MV-4-11 (cell line): ENCODE data around the gene ZNF787.
"Not testable (repeated sequence)": the region's sequence is repeated elsewhere in the genome, so short reads cannot be mapped to it uniquely, and the experiment has no call there.

Experiments
- DNase-seq: peaks from one replicate; lab custom pipeline; 2025; lab: John Stamatoyannopoulos, UW

Gene ZNF787

GRCh38 chr19:56105831-56106396, 15.2 kb downstream of the ZNF787 start:
- DNase-seq: not testable (repeated sequence)

GRCh38 chr19:56105090-56105701, 15.9 kb downstream of the ZNF787 start:
- DNase-seq: no peak

GRCh38 chr19:56104423-56104822, 16.7 kb downstream of the ZNF787 start:
- DNase-seq: no peak

DNA sequence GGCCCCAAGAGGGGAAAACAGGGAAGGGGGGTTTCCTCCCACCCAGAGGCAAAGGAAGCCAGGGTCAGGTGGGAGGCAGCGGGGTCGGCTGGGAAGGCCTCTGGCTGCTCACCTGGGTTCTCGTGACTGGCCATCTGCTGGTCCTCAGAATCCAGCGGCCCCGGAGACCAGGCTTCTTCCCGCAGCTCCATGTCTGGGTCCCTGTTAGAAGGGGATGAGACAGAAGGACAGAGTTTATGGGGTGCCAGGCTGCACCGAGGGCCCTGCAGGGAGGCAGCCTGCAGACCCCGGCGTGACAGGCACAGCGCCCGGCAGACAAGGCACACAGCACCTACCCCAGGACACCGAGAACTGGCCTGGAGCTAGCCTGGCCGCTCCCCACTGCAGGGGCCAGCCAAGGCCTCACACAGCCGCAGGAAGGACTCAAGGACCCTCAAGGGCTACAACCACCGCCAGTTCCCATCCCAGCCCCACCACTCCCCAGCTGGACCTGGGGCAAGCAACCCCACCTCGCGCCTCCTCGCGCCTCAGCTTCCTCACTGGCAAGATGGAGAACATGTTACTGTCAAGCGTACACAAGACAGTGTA, 18.0 kb downstream of the ZNF787 start:
- no peak for DNase-seq

- no peak for DNase-seq
These were observed 19.2 kb downstream of the ZNF787 start for GRCh38 chr19:56101746-56102535.

DNA sequence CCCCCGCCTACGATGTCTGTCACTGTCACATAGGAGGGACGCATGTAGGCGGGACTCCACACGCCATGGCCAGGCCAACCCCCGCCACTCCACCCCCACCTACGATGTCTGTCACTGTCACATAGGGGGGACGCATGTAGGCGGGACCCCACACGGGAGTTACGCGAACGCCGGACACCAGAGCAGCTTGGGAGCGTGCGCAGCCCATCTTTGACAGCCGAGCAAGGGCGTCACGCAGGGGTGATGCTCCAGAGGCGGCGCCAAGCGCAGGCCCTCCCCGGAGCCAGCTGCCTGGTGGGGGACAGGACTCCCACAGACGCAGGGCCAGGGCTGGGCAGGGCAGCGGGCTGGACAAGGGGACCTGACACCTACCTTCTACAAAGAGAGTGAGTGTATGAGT, 20.0 kb downstream of the ZNF787 start:
- no peak for DNase-seq

DNA sequence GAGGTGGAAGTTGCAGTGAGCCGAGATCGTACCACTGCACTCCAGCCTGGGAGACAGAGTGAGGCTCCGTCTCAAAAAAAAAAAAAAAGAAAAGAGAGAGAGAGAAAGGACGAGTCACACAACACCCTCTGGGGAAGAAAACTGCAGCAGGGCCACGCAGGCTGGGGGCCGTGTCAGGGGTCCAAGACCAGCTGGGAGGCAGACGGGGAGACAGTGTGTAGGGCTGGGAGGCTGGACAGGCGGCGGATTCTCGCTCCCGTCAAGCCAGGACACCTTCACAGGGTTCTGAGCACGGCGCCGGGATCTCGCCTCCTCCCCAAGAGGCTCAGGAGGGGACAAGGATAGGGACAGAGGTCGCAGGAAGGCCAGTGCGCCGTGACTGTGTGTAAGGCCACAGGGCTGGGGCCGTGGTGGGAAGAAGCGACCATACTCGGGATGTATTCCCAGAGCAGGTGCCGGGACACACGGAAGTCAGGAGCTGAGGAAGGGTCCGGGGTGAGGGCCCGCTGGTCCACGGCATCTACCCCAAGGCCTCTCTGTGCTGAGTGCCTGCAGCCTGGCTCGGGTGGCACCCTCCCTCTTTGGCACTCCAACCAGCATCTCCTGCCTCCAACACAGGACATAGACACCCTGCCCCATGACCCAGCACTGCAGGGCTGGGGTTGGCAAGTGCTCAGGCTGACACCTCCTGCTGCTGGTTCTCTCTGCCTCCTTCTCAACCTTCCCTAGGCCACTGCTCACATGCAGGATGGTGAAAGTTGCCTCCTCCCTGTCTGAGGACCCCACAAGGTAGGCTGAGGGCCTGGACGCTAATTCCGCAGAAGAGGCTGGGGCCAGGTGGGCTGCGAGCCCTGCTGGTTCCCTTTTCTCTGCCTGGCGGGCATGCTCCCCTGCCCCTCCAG, 21.2 kb downstream of the ZNF787 start:
- DNase-seq: no peak

DNA sequence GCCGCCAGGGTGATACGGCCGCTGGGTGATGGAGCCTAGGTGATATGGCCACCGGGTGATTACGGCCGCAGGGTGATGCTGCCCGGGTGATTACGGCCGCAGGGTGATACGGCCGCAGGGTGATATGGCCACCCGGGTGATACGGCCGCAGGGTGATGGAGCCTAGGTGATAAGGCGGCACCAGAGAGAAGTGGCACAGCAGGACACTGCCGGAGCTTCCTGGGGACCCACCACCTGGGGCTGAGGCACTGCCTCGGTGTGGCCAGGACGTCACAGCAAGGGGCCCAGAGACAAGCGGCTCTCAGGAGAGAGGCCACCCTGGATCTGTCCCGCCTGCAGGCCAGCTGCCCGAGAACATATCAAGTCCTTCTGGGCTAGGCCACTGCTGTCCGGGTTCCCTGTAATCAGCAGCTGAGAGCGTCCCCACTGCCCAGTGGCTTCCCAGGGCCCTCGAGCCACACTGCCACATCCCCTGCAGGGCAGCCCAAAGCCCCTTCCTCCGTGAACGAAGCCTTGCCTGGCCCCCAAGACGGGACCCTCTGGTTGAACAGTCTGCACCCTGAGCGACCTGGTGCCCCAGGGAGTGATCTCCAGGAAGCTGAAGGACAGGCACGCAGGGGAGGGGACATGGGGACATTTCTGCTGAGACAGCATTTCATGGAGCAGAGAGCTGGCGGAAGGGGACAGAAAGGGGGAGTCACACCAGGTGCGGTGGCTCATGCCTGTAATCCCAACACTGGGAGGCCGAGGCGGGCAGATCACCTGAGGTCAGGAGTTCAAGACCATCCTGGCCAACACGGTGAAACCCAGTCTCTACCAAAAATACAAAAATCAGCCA, 22.1 kb downstream of the ZNF787 start:
- DNase-seq: no peak

DNA sequence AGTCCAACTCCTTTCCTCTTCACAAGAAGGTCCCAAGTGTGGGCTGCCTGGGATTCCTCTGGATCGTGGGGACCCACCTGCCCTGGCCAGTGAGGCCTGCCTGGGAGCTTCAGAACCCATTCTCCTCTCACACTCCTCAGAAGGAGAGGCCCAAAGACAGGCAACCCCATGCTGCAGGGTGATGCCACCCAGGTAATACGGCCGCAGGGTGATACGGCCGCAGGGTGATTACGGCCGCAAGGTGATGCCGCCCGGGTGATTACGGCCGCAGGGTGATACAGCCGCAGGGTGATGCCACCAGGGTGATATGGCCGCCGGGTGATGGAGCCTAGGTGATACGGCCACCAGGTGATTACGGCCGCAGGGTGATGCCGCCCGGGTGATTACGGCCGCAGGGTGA, 22.9 kb downstream of the ZNF787 start:
- not testable (repeated sequence) for DNase-seq

DNA sequence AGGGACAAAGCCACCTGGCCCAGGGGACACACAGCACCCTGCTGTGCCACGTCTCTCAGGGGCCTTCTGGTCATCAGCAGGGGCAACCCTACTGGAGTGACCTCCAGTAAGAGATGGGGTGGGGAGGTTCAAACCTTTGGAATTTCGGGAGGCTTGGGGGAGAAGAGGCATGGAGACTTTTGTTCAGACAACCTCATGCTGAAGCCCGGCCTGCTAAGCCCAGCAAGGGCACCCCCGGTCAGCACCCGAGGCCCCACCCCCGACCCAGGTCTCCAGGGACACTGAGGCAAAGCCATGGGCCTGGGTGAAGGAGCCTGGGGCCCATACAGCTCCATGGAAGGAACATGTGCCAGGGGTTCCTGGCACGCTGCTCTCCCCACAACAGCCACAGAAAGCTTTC, 23.3 kb downstream of the ZNF787 start:
- no peak for DNase-seq

GRCh38 chr19:56097306-56097705, 23.8 kb downstream of the ZNF787 start:
- DNase-seq: no peak

DNA sequence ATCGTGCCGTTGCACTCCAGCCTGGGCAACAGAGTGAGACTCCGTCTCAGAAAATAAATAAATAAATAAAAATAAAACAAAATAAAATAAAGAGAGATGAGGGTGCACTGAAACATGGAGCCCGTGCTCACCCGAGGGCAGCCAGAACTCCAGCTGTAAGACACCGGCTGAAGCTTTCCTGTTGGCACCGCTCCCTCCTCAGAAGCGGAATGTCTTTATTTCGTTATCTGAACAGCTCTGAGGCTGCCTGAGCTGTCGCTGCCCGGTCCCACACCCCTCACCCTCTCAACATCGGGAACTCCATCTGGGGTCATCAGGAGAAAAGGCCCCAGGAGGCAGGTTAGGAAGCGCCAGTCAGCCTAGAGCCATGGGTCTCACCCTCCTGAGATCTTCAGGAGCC, 24.4 kb downstream of the ZNF787 start:
- DNase-seq: no peak

DNA sequence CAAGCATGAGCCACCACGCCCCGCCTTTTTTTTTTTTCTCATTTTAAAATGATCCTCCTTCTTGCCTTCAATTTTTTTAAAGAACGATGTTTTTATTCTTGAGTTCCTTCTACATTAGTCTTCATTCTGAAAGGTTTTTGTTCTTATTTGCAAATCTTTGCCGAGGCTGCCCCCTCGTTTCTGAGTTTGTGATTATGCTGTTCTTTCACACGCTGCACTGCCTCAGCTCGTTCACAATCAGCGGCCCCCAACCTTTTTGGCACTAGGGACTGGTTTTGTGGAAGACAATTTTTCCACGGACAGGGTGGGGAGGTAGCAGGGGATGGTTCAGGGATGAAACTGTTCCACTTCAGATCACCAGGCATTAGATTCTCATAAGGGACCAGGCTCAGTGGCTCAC, 26.6 kb downstream of the ZNF787 start:
- DNase-seq: no peak

- DNase-seq: no peak
These were observed 28.1 kb downstream of the ZNF787 start for GRCh38 chr19:56092685-56093631.

- no peak for DNase-seq
These were observed 29.1 kb downstream of the ZNF787 start for GRCh38 chr19:56091751-56092546.

DNA sequence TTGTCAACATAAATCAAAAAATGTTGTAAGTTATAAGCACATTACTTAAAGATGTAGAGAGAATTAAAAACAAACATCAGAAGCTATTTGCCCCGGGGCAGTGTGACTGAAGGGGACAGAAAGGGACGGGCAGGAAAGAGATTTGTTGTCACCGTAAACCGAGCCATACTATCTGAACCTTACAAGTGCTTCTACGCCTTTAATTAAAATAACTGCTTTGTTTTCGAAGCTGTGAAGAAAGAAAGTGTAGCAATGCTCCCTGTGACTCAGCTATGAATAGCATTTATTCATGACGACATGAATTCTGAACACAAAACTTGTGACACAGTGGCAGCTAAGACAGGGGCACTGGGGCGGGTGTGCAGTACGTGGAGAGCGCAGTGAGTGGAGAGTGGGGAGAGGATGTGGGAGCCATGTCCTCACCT, 30.0 kb downstream of the ZNF787 start:
- peak; percentile 34 for DNase-seq

GRCh38 chr19:56089344-56089743, 31.8 kb downstream of the ZNF787 start:
- no peak for DNase-seq

DNA sequence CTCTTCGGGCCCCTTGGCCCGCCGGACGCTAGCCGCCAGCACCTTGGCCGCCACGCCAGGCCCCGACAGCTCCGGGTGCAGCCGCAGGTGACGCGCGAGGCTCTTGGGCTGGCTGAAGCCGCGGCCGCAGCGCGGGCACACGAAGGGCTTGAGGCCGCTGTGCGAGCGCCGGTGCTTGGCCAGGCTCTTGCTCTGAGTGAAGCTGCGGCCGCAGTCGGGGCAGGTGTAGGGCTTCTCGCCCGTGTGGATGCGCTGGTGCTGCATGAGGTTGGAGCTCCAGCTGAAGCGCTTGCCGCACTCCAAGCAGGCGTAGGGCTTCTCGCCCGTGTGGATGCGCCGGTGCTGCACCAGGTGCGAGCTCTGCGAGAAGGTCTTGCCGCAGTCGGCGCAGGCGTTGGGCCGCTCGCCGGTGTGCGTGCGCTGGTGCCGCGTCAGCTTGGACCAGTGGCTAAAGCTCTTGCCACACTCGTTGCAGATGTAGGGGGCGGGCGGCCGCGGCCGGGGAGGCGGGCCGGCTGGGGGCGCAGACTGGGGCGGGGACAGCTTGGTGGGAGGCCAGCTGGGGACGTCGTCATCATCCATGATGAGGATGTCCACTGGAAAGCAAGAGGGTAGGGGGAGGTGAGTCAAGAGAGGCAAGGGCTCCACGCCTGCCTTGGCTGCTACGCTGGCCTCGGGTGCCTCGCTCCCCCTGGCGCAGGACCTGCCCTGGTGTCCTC, 32.4 kb downstream of the ZNF787 start:
- DNase-seq: no peak
